IPS-NIHi7 (cell line): Measurements from ENCODE around the gene ENTPD7.
"Not testable (repeated sequence)": the region's sequence is repeated elsewhere in the genome, so short reads cannot be mapped to it uniquely, and the experiment has no call there.

Source experiments
- DNase-seq: peaks from one replicate; pipeline ENCODE4 v3.0.0; 2012; ENCODE audit warnings: mixed read lengths; ENCODE audit errors: extremely low spot score

ENTPD7 gene

DNA sequence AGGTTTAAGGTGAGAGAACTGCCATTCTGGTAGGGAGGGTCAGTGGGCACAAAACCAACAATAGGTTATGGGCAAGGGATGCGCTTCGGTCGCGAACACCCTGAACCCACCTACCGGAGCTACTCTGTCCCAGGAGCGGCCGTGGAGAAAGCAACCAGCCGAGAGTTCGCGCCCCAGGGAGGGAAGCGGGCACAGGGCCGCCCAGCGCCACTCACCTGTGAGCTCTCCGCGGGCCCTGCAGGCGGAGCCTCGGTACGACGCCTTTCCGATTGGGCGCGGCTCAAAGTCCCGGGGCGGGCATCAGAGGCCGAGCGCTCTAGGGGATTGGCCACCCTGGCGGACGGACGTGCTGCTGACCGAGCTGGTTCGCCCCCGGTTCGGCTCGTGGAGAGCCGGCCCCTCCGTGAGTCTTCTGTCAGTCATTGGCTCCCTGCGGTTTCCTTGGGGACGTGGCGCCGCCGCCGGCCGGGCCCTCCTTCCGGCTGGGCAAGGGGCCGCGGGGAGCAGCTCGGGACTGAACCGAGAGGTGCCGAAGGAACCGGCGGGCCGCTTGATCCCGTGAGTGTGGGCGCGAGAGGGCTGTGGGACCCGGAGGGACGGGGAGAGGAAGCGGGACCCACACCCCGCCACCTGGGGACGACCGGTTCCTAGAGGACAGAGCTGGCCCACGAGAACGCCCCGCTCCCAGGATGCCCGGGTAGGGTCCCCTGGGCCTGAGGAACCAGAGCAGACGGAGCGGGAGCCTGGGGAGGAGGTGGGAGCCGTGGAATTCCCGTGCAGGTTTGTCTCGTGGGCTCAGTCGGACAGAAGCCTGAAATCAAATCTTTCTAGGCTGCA is at the start of gene ENTPD7:
Gene ENTPD7 (plus strand): TSS at position 479 of the 837 bp plus-strand sequence. CDS start 448 bp downstream, outside the sequence.
- peak; percentile 100 for DNase-seq

GRCh38 chr10:99610221-99610620 is 49.1 kb upstream of the ENTPD7 start:
- no peak for DNase-seq

- DNase-seq, result no peak
These were observed 48.0 kb upstream of the ENTPD7 start for GRCh38 chr10:99611326-99611725.

DNA sequence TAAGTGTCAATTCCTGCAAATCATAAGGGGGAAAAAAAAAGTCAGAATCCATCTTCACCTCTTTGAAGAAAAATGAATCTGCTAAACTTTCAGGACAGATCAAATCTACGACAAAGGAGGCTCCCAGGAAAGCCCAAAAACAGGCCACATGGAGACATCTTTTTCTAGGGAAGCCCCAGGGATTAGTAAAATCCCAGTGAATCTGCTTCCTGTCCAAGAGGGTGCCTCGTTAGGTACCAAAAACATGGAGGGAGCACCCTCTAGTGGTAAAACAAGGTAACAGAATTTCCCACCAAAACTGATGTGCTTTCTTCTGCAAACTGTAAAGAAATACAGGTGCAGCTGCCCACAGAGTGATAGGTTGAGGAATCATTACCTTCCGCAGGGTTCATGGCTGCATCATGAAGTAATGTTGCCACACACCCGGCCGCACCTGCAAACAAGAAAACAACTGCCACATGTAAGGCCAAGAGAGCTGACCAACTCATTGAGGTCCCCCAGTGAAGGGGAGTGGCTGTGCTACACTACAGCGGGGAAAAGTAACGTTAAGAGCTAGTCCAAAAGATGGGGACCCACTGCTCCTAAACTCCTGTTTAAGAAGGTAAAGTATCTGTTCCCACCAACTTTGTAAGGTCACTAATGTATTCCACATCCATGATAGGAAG is 47.0 kb upstream of the ENTPD7 start:
- peak; percentile 76 for DNase-seq

DNA sequence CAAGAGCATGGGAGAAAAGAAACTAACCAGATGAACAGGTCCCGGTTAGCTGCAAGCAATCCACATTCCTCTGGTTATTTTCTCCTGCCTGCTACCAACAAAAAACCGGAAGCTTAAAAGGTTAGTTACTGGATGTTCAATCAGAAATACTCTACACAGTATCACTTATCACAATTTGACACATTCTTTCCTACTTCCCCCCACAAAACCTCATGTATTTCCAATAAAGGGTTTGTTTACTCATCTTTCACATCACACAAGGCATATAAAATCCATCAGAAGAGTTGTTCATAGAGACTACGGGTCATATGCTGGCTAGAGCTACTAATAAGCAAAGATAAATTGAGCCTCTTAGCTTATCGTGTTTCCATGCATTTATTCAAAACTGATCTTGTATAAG is 43.9 kb upstream of the ENTPD7 start:
- DNase-seq, result no peak

GRCh38 chr10:99617696-99618095 is 41.6 kb upstream of the ENTPD7 start:
- DNase-seq, result no peak

DNA sequence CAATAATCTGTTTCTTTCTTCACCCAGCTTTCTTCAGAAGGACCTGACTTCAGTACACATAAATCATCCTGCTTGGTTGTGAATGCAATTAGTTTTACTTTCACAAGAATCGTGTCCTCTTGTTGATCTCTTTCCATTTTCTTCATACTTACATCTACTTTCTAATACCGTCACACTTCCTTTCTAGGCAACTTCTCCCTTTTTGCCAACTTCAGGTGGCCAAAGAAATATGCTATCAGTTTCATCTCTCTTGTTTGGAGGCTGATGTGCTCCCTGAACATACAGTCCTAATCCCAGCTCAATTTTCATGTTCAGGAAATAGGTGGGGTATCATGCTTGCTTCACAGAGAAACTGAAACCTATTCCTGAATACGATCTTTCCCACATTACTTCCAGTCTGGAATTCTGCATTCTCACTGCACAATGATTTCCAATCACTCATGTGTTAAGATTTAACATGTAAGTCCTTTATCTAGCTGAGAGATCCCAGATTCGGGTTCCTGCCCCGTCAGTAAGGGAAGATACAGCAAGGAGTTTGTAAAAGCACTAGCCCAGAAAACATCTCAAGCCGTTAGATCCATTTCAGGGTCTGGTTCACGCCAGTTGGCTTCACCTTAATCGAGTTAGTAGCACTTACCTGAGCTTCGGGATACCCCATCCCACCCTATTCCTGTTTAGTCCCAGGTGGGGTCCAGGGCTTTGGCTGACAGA is 40.1 kb upstream of the ENTPD7 start:
- no peak for DNase-seq

- DNase-seq, result peak; percentile 94
These were observed 39.2 kb upstream of the ENTPD7 start, which contains the start of gene SLC25A28 for GRCh38 chr10:99619851-99620710. SLC25A28 (minus strand) TSS chr10:99620439; CDS start chr10:99620335, 104 bp downstream.

DNA sequence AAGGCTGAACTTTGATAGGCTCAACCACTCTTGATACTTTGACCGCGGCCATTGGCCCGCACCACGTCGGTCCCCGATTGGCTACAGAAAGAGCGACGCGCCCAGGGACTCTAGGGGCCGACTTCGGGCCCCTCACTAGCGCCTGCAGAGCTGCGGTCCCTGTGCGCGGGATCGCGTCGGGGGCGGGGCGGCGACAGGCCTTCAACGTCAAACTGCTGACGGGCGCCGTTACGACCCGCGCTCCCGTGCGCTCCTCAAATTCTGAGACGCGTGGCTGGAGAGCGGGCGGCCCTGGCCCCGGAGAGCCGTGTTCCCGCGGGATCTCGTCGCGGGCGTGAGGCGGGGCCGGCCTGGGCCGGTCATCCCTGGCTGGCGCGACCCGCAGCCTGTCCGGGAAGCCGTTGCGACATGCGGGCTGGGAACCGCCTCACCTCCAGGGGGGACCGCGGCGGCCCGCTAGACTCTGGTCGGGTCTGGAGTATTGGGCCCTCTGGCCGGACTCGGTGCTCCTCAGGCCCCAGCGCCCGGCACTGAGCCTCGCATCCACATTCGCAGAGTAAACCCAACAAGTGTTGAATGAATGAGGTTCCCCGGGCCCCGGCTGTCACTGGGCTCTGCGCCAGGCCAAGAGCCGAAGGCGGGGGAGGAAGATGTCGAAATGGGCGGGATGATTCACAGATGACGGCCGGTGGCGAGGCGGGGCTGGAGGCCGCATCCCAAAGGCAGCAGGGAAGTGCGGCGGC is 38.4 kb upstream of the ENTPD7 start:
- peak; percentile 86 for DNase-seq

GRCh38 chr10:99621454-99622251 is 37.7 kb upstream of the ENTPD7 start:
- no peak for DNase-seq

GRCh38 chr10:99623919-99624318 is 35.4 kb upstream of the ENTPD7 start:
- DNase-seq, result no peak

- not testable (repeated sequence) for DNase-seq
These were observed 34.2 kb upstream of the ENTPD7 start for GRCh38 chr10:99625124-99625523.

- DNase-seq, result no peak
These were observed 30.2 kb upstream of the ENTPD7 start for GRCh38 chr10:99628923-99629624.

- DNase-seq, result no peak
These were observed 29.7 kb upstream of the ENTPD7 start for GRCh38 chr10:99629625-99629978.

DNA sequence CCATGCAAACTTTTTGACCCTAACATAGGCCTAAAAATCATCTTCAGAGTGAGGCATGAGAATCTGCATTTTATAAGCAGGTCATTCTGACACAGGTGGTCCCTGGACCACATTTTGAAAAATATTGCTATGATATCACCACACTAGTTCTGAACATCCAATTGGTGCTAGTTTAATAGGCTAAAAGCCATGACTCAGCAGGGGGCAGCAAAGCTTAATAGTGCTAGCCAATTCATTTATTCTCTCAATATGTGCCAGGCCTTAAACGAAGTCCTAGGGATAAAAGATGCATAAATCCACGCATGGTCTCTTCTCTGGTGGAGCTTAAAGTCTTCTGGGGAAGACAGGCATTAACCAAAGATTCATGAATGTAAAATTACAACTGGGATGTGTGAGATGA is 28.9 kb upstream of the ENTPD7 start:
- DNase-seq, result no peak

- no peak for DNase-seq
These were observed 28.3 kb upstream of the ENTPD7 start for GRCh38 chr10:99630991-99631390.

DNA sequence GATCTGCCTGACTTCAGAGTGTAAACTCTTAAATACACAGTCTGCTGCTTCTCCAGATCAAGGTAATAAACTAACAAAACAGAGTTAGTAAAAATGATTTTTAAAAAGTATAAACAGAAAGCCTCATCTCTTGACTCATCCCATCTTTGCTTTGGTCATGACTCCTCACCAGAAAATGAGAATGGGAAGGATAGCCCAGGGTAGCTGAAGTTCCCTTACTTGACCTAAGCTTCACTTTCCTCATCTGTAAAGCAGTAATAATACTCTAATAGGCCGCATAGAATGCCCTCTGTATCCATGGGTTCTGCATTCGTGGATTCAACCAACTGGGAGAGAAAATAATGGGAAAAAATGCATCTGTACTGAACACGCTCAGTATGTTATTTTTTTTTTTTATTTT is 27.8 kb upstream of the ENTPD7 start:
- no peak for DNase-seq

DNA sequence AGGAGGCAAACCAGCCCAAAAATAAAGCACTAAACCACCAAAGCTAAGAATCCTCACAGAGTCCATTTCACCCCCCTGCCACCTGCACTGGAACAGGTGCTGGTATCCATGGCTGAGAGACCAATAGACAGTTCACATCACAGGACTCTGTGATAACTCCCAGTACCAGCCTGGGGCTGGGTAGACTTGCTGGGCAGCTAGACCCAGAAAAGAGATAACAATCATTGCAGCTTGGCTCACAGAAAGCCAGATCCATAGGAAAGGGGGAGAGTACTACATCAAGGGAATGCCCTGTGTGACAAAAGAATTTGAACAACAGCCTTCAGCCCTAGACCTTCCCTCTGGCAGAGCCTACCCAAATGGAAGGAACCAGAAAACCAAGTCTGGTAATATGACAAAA is 25.5 kb upstream of the ENTPD7 start:
- no peak for DNase-seq

- no peak for DNase-seq
These were observed 11.6 kb upstream of the ENTPD7 start for GRCh38 chr10:99647601-99648151.
